Endodermal cell (in vitro differentiated cells): ENCODE measurements around the gene C5orf34. TPM values are rescaled to one million over a fixed set of nuclear protein-coding genes. Genes with fewer than 3 reads are reported as not detected.

Experiments
- DNase-seq: peaks from one replicate; pipeline ENCODE4 v3.0.0-alpha.2; 2017
- H3K27ac ChIP-seq: 2 replicates; pipeline ENCODE4 v1.5.1; 2013; ENCODE audit warnings: mild to moderate bottlenecking, low read depth, low read length, moderate library complexity
- H3K27me3 ChIP-seq: 2 replicates; pipeline ENCODE4 v1.6.1; 2013; ENCODE audit warnings: mild to moderate bottlenecking, low read length, moderate library complexity; ENCODE audit not compliant: insufficient read depth, control insufficient read depth, poor library complexity, severe bottlenecking
- H3K36me3 ChIP-seq: 2 replicates; pipeline ENCODE4 v1.7.0; 2013; ENCODE audit warnings: mild to moderate bottlenecking, low read length, moderate library complexity; ENCODE audit not compliant: control insufficient read depth, insufficient read depth
- H3K4me1 ChIP-seq: one replicate; pipeline ENCODE4 v1.7.0; 2013; ENCODE audit warnings: low read length; ENCODE audit not compliant: control insufficient read depth, insufficient read depth
- H3K4me3 ChIP-seq: 2 replicates; pipeline ENCODE4 v1.5.1; 2013; ENCODE audit warnings: mild to moderate bottlenecking, low read length, moderate library complexity
- H3K9ac ChIP-seq: 2 replicates; pipeline ENCODE4 v1.6.1; 2013; ENCODE audit warnings: mild to moderate bottlenecking, low read length, moderate library complexity; ENCODE audit not compliant: poor library complexity, severe bottlenecking; ENCODE audit errors: extremely low read depth
- H3K9me3 ChIP-seq: 2 replicates; pipeline ENCODE4 v1.6.1; 2013; ENCODE audit warnings: mild to moderate bottlenecking, low read length, moderate library complexity; ENCODE audit not compliant: control insufficient read depth
- H3K27ac Mint-ChIP-seq: 2 replicates; pipeline ENCODE4 v1.8.0; 2020; ENCODE audit warnings: mixed read lengths
- H3K27me3 Mint-ChIP-seq: 2 replicates; pipeline ENCODE4 v1.8.0; 2021; ENCODE audit warnings: mild to moderate bottlenecking, mixed read lengths; ENCODE audit not compliant: insufficient read depth
- H3K36me3 Mint-ChIP-seq: 2 replicates; pipeline ENCODE4 v1.8.0; 2020; ENCODE audit warnings: low read depth, mixed read lengths
- H3K4me1 Mint-ChIP-seq: 2 replicates; pipeline ENCODE4 v1.8.0; 2020; ENCODE audit warnings: mixed read lengths
- H3K4me3 Mint-ChIP-seq: 2 replicates; pipeline ENCODE4 v1.8.0; 2020; ENCODE audit warnings: mild to moderate bottlenecking, moderate library complexity, mixed read lengths
- H3K9me3 Mint-ChIP-seq: 2 replicates; pipeline ENCODE4 v1.8.0; 2020; ENCODE audit warnings: mild to moderate bottlenecking, mixed read lengths
- WGBS, 2 experiments: methylation state at CpG; one replicate each; pipeline versions ENCODE4 v1.1.5 to v1.1.7; 2013; ENCODE audit warnings: missing lambda C conversion rate in 2 of 2, mixed read lengths in 1 of 2; ENCODE audit not compliant: insufficient coverage in 1 of 2, insufficient read length in 1 of 2; 5-methylcytosine and 5-hydroxymethylcytosine counted together
- total RNA-seq, 2 donors: library from RNA; stranded (reverse); fragmentation: NEBNext Ultra II Directional in 1 of 2; extraction: Animal tissue kit (Norgen Biotek cat#: 25700) in 1 of 2; gene quantifications; 2 replicates in 1 of 2; 3 replicates in 1 of 2; pipeline ENCODE4 v1.2.1, GENCODE V29; 2021
- TF ChIP-seq, protein P1 (sequence below): fragments of 200-600 bp; sonication (generic); conservative IDR thresholded peaks from 2 replicates; pipeline ENCODE4 v1.5.0; 2021; ENCODE audit warnings: antibody characterized with exemption, mild to moderate bottlenecking

C5orf34 gene
- total RNA-seq, 2 donors from 2014 or later = 7.4 to 13.0 TPM

GRCh38 chr5:43485406-43485805 is 29.5 kb downstream of the C5orf34 start:
- no peak overlapping the region for H3K27ac ChIP-seq
- TF ChIP-seq, protein P1, sequence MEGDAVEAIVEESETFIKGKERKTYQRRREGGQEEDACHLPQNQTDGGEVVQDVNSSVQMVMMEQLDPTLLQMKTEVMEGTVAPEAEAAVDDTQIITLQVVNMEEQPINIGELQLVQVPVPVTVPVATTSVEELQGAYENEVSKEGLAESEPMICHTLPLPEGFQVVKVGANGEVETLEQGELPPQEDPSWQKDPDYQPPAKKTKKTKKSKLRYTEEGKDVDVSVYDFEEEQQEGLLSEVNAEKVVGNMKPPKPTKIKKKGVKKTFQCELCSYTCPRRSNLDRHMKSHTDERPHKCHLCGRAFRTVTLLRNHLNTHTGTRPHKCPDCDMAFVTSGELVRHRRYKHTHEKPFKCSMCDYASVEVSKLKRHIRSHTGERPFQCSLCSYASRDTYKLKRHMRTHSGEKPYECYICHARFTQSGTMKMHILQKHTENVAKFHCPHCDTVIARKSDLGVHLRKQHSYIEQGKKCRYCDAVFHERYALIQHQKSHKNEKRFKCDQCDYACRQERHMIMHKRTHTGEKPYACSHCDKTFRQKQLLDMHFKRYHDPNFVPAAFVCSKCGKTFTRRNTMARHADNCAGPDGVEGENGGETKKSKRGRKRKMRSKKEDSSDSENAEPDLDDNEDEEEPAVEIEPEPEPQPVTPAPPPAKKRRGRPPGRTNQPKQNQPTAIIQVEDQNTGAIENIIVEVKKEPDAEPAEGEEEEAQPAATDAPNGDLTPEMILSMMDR = no peak
- H3K27me3 ChIP-seq = no peaks in the 10 kb centered on the region
- DNase-seq = no peak
- Mint-ChIP-seq H3K4me1 (peaks cover 9% of the 10 kb centered on the region), H3K36me3 (peaks cover 3% of the 10 kb centered on the region), H3K27me3 (no peaks in the 10 kb centered on the region), H3K4me3 (no peak overlapping the region), H3K27ac (no peak overlapping the region), H3K9me3 (no peaks in the 10 kb centered on the region)
- no peak overlapping the region for H3K9ac ChIP-seq
- WGBS, 2 experiments = 86 to 96% methylated on average over 1 to 2 of the region's 2 CpGs
- no peaks in the 10 kb centered on the region for H3K9me3 ChIP-seq
- no peak overlapping the region for H3K4me3 ChIP-seq
- H3K36me3 ChIP-seq = peaks cover 23% of the 10 kb centered on the region
- no peaks in the 10 kb centered on the region for H3K4me1 ChIP-seq

GRCh38 chr5:43484106-43484849 is 30.7 kb downstream of the C5orf34 start:
- DNase-seq = peak; percentile 94
- TF ChIP-seq, protein P1 = peak; percentile 87
- Histone ChIP-seq H3K4me1 (no peaks in the 10 kb centered on the region), H3K36me3 (peaks cover 17% of the 10 kb centered on the region), H3K9ac (peak overlapping the region; percentile 90), H3K4me3 (peak overlapping the region; percentile 99), H3K27ac (peak overlapping the region; percentile 80), H3K27me3 (no peaks in the 10 kb centered on the region), H3K9me3 (no peaks in the 10 kb centered on the region)
- H3K4me3 Mint-ChIP-seq = peak overlapping the region; percentile 90
- 2 to 6% methylated on average over 16 to 32 of the region's 32 CpGs for WGBS, 2 experiments
- H3K27me3 Mint-ChIP-seq = no peaks in the 10 kb centered on the region
- H3K27ac Mint-ChIP-seq = peak overlapping the region; percentile 99
- peaks cover 4% of the 10 kb centered on the region for H3K36me3 Mint-ChIP-seq
- no peaks in the 10 kb centered on the region for H3K9me3 Mint-ChIP-seq
- H3K4me1 Mint-ChIP-seq = peaks cover 9% of the 10 kb centered on the region

- Histone ChIP-seq H3K36me3 (peaks cover 12% of the 10 kb centered on the region), H3K9me3 (no peaks in the 10 kb centered on the region), H3K4me3 (peak within 1 kb of the TSS; percentile 99), H3K9ac (peak within 1 kb of the TSS; percentile 90), H3K27ac (peak within 1 kb of the TSS; percentile 87), H3K4me1 (no peaks in the 10 kb centered on the region), H3K27me3 (no peaks in the 10 kb centered on the region)
- H3K4me3 Mint-ChIP-seq = peak within 1 kb of the TSS; percentile 90
- H3K27me3 Mint-ChIP-seq = no peaks in the 10 kb centered on the region
- peaks cover 4% of the 10 kb centered on the region for H3K36me3 Mint-ChIP-seq
- 0 to 1% methylated on average over 30 to 62 of the region's 62 CpGs for WGBS, 2 experiments
- TF ChIP-seq, protein P1 = no peak
- peak; percentile 96 for DNase-seq
- peaks cover 9% of the 10 kb centered on the region for H3K4me1 Mint-ChIP-seq
- no peaks in the 10 kb centered on the region for H3K9me3 Mint-ChIP-seq
- peak within 1 kb of the TSS; percentile 99 for H3K27ac Mint-ChIP-seq
Observed at GRCh38 chr5:43483298-43484105, 31.4 kb downstream of the C5orf34 start, which contains the start of gene TMEM267. Gene TMEM267, minus strand, starts transcription at chr5:43483865. Its CDS starts 29,896 bp downstream, at chr5:43453969.
